Smooth muscle cell (in vitro differentiated cells): ENCODE results near the gene NRN1L. TPM values are rescaled to one million over a fixed set of nuclear protein-coding genes. Genes with fewer than 3 reads are reported as not detected.

Experiments
- DNase-seq: peaks from one replicate; lab custom pipeline; 2025; ENCODE audit not compliant: unreplicated experiment; lab: John Stamatoyannopoulos, UW
- H2AFZ ChIP-seq: fragments of 200-600 bp; sonication (generic); 2 replicates; pipeline ENCODE4 v1.6.0; 2016; ENCODE audit warnings: antibody characterized with exemption, low read depth, mild to moderate bottlenecking
- H3F3A ChIP-seq: fragments of 200-600 bp; sonication (generic); 2 replicates; pipeline ENCODE4 v1.6.0; 2017; ENCODE audit warnings: antibody characterized with exemption, low read depth
- H3K27ac ChIP-seq: fragments of 200-600 bp; sonication (generic); 2 replicates; pipeline ENCODE4 v1.5.1; 2016; ENCODE audit warnings: low read depth, mild to moderate bottlenecking
- H3K27me3 ChIP-seq: fragments of 200-600 bp; sonication (generic); 2 replicates; pipeline ENCODE4 v1.6.1; 2016; ENCODE audit warnings: low read depth, mild to moderate bottlenecking
- H3K36me3 ChIP-seq: fragments of 200-600 bp; sonication (generic); 2 replicates; pipeline ENCODE4 v1.5.1; 2016; ENCODE audit warnings: low read depth
- H3K4me1 ChIP-seq: fragments of 200-600 bp; sonication (generic); 2 replicates; pipeline ENCODE4 v1.5.1; 2016; ENCODE audit warnings: low read depth
- H3K4me2 ChIP-seq: fragments of 200-600 bp; sonication (generic); 2 replicates; pipeline ENCODE4 v1.6.0; 2016; ENCODE audit warnings: mild to moderate bottlenecking
- H3K4me3 ChIP-seq: fragments of 200-600 bp; sonication (generic); 2 replicates; pipeline ENCODE4 v1.5.1; 2016; ENCODE audit warnings: mild to moderate bottlenecking
- H3K79me2 ChIP-seq: fragments of 200-600 bp; sonication (generic); 2 replicates; pipeline ENCODE4 v1.6.0; 2016; ENCODE audit warnings: low read depth, mild to moderate bottlenecking
- H3K9ac ChIP-seq: fragments of 200-600 bp; sonication (generic); 2 replicates; pipeline ENCODE4 v1.6.0; 2016; ENCODE audit warnings: low read depth
- H3K9me3 ChIP-seq: fragments of 200-600 bp; sonication (generic); replicated peaks from 2 replicates; pipeline ENCODE4 v1.5.1; 2016; ENCODE audit warnings: low read depth
- H4K20me1 ChIP-seq: fragments of 200-600 bp; sonication (generic); 2 replicates; pipeline ENCODE4 v1.6.0; 2016; ENCODE audit warnings: low read depth
- CTCF ChIP-seq: fragments of 200-600 bp; sonication (generic); IDR thresholded peaks from 2 replicates; pipeline ENCODE4 v1.5.1; 2017; ENCODE audit warnings: borderline replicate concordance, mild to moderate bottlenecking, antibody characterized with exemption; ENCODE audit not compliant: insufficient read depth, poor library complexity, severe bottlenecking
- WGBS: methylation state at CpG from one replicate; pipeline ENCODE4 v1.1.7; 2016; ENCODE audit warnings: low lambda C conversion rate; 5-methylcytosine and 5-hydroxymethylcytosine counted together
- polyA plus RNA-seq: library from polyadenylated mRNA; unstranded; fragments of >200 nt; fragmentation: Nextera tagmentation; extraction: Ambion mirVana; gene quantifications from 2 replicates; pipeline ENCODE4 v1.2.1, GENCODE V29; 2016
- small RNA-seq: library from RNA; depleted of rRNA; stranded (forward); fragments of <200 nt; gene quantifications from one replicate; pipeline ENCODE3, GENCODE V24; 2014
- total RNA-seq: library from RNA; depleted of rRNA; stranded (reverse); fragments of >200 nt; gene quantifications from 2 replicates; pipeline ENCODE4 v1.2.3, GENCODE V29; 2014

Gene NRN1L
- total and polyA plus RNA-seq, 2 experiments from 2014 or later, result 0.57 TPM; not detected in 1

- TF ChIP-seq CTCF, result no peak
- no peaks in the 10 kb centered on the region for H3K79me2 ChIP-seq
- WGBS, result under 1% methylated on average over 55 of the region's 55 CpGs
Measured at GRCh38 chr16:67935402-67936123, 50.9 kb downstream of the NRN1L start.

More at GRCh38 chr16:67935402-67936123, 50.9 kb downstream of the NRN1L start:
- no peaks in the 10 kb centered on the region for H3F3A ChIP-seq
- peak overlapping the region; percentile 69 for H3K27ac ChIP-seq
- H4K20me1 ChIP-seq, result peaks cover 17% of the 10 kb centered on the region
- DNase-seq, result peak; percentile 46
- no peaks in the 10 kb centered on the region for H3K36me3 ChIP-seq
- peak overlapping the region; percentile 86 for H3K4me2 ChIP-seq
- peaks cover 12% of the 10 kb centered on the region for H3K4me1 ChIP-seq
- peak overlapping the region; percentile 71 for H3K9ac ChIP-seq
- peak overlapping the region; percentile 87 for H3K4me3 ChIP-seq
- no peaks in the 10 kb centered on the region for H3K27me3 ChIP-seq
- H2AFZ ChIP-seq, result no peak overlapping the region
- no peaks in the 10 kb centered on the region for H3K9me3 ChIP-seq

Small RNAs within 50 kb of the gene (small RNA-seq; reads per million reads assigned to genes)
- gene AC040162.2 (0.13 reads per million), gene NRN1L (not detected)

Other genes starting within 250 kb of the NRN1L start
- gene CARMIL2, start 239.7 kb upstream of the NRN1L start, total RNA-seq, result 0.18 and 0.76 TPM in 2 replicates
- 1.2 and 1.9 TPM in 2 replicates for gene CARMIL2, start 239.7 kb upstream of the NRN1L start, polyA plus RNA-seq
- gene ACD, start 224.6 kb upstream of the NRN1L start, total RNA-seq, result 16.5 and 21.9 TPM in 2 replicates
- gene ACD, start 224.6 kb upstream of the NRN1L start, polyA plus RNA-seq, result 31.7 and 45.2 TPM in 2 replicates
- 0.36 TPM in 1 of 2 replicates, not detected in the other for gene PARD6A, start 223.9 kb upstream of the NRN1L start, total RNA-seq
- gene PARD6A, start 223.9 kb upstream of the NRN1L start, polyA plus RNA-seq, result 0.58 and 2.0 TPM in 2 replicates
- 8.2 and 9.8 TPM in 2 replicates for gene ENKD1, start 218.1 kb upstream of the NRN1L start, total RNA-seq
- 14.2 and 19.0 TPM in 2 replicates for gene ENKD1, start 218.1 kb upstream of the NRN1L start, polyA plus RNA-seq
- 3.4 and 6.9 TPM in 2 replicates for gene C16orf86, start 218.1 kb upstream of the NRN1L start, total RNA-seq
- 3.9 and 8.5 TPM in 2 replicates for gene C16orf86, start 218.1 kb upstream of the NRN1L start, polyA plus RNA-seq
- 10.6 and 15.1 TPM in 2 replicates for gene GFOD2, start 165.6 kb upstream of the NRN1L start, total RNA-seq
- gene GFOD2, start 165.6 kb upstream of the NRN1L start, polyA plus RNA-seq, result 15.0 and 24.0 TPM in 2 replicates
- gene RANBP10, start 78.3 kb upstream of the NRN1L start, total RNA-seq, result 4.6 and 9.8 TPM in 2 replicates
- gene RANBP10, start 78.3 kb upstream of the NRN1L start, polyA plus RNA-seq, result 5.9 and 6.6 TPM in 2 replicates
- 0.18 and 1.1 TPM in 2 replicates for gene TSNAXIP1, start 78.0 kb upstream of the NRN1L start, total RNA-seq
- gene TSNAXIP1, start 78.0 kb upstream of the NRN1L start, polyA plus RNA-seq, result 1.0 and 3.1 TPM in 2 replicates
- gene THAP11, start 42.6 kb upstream of the NRN1L start, total RNA-seq, result 23.0 and 31.3 TPM in 2 replicates
- gene THAP11, start 42.6 kb upstream of the NRN1L start, polyA plus RNA-seq, result 32.7 and 38.3 TPM in 2 replicates
- gene NUTF2, start 38.0 kb upstream of the NRN1L start, total RNA-seq, result 112 and 115 TPM in 2 replicates
- gene NUTF2, start 38.0 kb upstream of the NRN1L start, polyA plus RNA-seq, result 202 and 208 TPM in 2 replicates
- gene CENPT, start 37.2 kb upstream of the NRN1L start, total RNA-seq, result 37.3 and 47.0 TPM in 2 replicates
- gene CENPT, start 37.2 kb upstream of the NRN1L start, polyA plus RNA-seq, result 65.8 and 79.7 TPM in 2 replicates
- gene EDC4, start 11.8 kb upstream of the NRN1L start, total RNA-seq, result 35.5 and 46.3 TPM in 2 replicates
- 64.5 and 74.7 TPM in 2 replicates for gene EDC4, start 11.8 kb upstream of the NRN1L start, polyA plus RNA-seq
- 15.3 and 17.2 TPM in 2 replicates for gene PSKH1, start 8.4 kb downstream of the NRN1L start, total RNA-seq
- gene PSKH1, start 8.4 kb downstream of the NRN1L start, polyA plus RNA-seq, result 35.2 and 36.0 TPM in 2 replicates
- 0.18 and 0.90 TPM in 2 replicates for gene CTRL, start 47.0 kb downstream of the NRN1L start, total RNA-seq
- 12.9 and 14.8 TPM in 2 replicates for gene CTRL, start 47.0 kb downstream of the NRN1L start, polyA plus RNA-seq
- gene PSMB10, start 52.0 kb downstream of the NRN1L start, total RNA-seq, result 17.3 and 18.5 TPM in 2 replicates
- 38.4 and 44.7 TPM in 2 replicates for gene PSMB10, start 52.0 kb downstream of the NRN1L start, polyA plus RNA-seq
- 12.9 and 14.3 TPM in 2 replicates for gene LCAT, start 59.2 kb downstream of the NRN1L start, total RNA-seq
- 34.6 and 35.5 TPM in 2 replicates for gene LCAT, start 59.2 kb downstream of the NRN1L start, polyA plus RNA-seq
- gene SLC12A4, start 83.8 kb downstream of the NRN1L start, total RNA-seq, result 47.7 and 74.3 TPM in 2 replicates
- 92.4 and 107 TPM in 2 replicates for gene SLC12A4, start 83.8 kb downstream of the NRN1L start, polyA plus RNA-seq
- gene DPEP3, start 95.6 kb downstream of the NRN1L start, total RNA-seq, result not detected in 2 replicates
- gene DPEP3, start 95.6 kb downstream of the NRN1L start, polyA plus RNA-seq, result not detected in 2 replicates
- not detected in 2 replicates for gene DPEP2, start 114.6 kb downstream of the NRN1L start, total RNA-seq
- gene DPEP2, start 114.6 kb downstream of the NRN1L start, polyA plus RNA-seq, result not detected in 2 replicates
- not detected in 2 replicates for gene DPEP2NB, start 131.0 kb downstream of the NRN1L start, total RNA-seq
- not detected in 2 replicates for gene DPEP2NB, start 131.0 kb downstream of the NRN1L start, polyA plus RNA-seq
- 6.0 and 6.7 TPM in 2 replicates for gene DDX28, start 138.3 kb downstream of the NRN1L start, total RNA-seq
- 7.0 and 9.0 TPM in 2 replicates for gene DDX28, start 138.3 kb downstream of the NRN1L start, polyA plus RNA-seq
- 9.5 and 12.1 TPM in 2 replicates for gene DUS2, start 138.4 kb downstream of the NRN1L start, total RNA-seq
- gene DUS2, start 138.4 kb downstream of the NRN1L start, polyA plus RNA-seq, result 23.5 and 25.6 TPM in 2 replicates
- gene NFATC3, start 200.5 kb downstream of the NRN1L start, total RNA-seq, result 30.2 and 32.4 TPM in 2 replicates
- gene NFATC3, start 200.5 kb downstream of the NRN1L start, polyA plus RNA-seq, result 14.7 and 15.2 TPM in 2 replicates